H9 (cell line): ENCODE measurements around the gene CNDP1. TPM values are rescaled to one million over a fixed set of nuclear protein-coding genes. Genes with fewer than 3 reads are reported as not detected.

Experiments
- DNase-seq: peaks from one replicate; pipeline ENCODE4 v3.0.0-alpha.2; 2017
- H2AFZ ChIP-seq: one replicate; pipeline ENCODE4 v1.6.1; 2013; ENCODE audit warnings: mild to moderate bottlenecking, low read length, control low read depth, moderate library complexity
- H2AK5ac ChIP-seq: 2 replicates; pipeline ENCODE4 v1.6.1; 2013; ENCODE audit warnings: low read length, control low read depth, mixed read lengths; ENCODE audit not compliant: insufficient read length
- H2BK120ac ChIP-seq: one replicate; pipeline ENCODE4 v1.6.1; 2013; ENCODE audit warnings: low read depth, mild to moderate bottlenecking, low read length, control low read depth, inconsistent platforms; ENCODE audit not compliant: poor library complexity, severe bottlenecking
- H2BK12ac ChIP-seq: 2 replicates; pipeline ENCODE4 v1.6.1; 2013; ENCODE audit warnings: low read length, control low read depth, mixed read lengths, low read depth; ENCODE audit not compliant: insufficient read length
- H2BK15ac ChIP-seq: 2 replicates; pipeline ENCODE4 v1.6.1; 2013; ENCODE audit warnings: low read depth, low read length, control low read depth
- H2BK20ac ChIP-seq: one replicate; pipeline ENCODE4 v1.6.1; 2013; ENCODE audit warnings: low read depth, mild to moderate bottlenecking, low read length, control low read depth, inconsistent platforms; ENCODE audit not compliant: poor library complexity, severe bottlenecking
- H2BK5ac ChIP-seq: 2 replicates; pipeline ENCODE4 v1.6.1; 2013; ENCODE audit warnings: low read length, control low read depth, mixed read lengths; ENCODE audit not compliant: insufficient read length
- H3K14ac ChIP-seq: 2 replicates; pipeline ENCODE4 v1.6.1; 2013; ENCODE audit warnings: low read length, control low read depth; ENCODE audit not compliant: insufficient read depth
- H3K18ac ChIP-seq: 2 replicates; pipeline ENCODE4 v1.6.1; 2013; ENCODE audit warnings: low read depth, mild to moderate bottlenecking, mixed read lengths, low read length, control low read depth; ENCODE audit not compliant: insufficient read length
- H3K23ac ChIP-seq: 2 replicates; pipeline ENCODE4 v1.6.1; 2013; ENCODE audit warnings: low read length, control low read depth, mixed read lengths, low read depth; ENCODE audit not compliant: insufficient read length
- H3K23me2 ChIP-seq: 2 replicates; pipeline ENCODE4 v1.6.1; 2013; ENCODE audit warnings: low read depth, mild to moderate bottlenecking, mixed read lengths, low read length, control low read depth; ENCODE audit not compliant: insufficient read length, poor library complexity, severe bottlenecking
- H3K27ac ChIP-seq: 2 replicates; pipeline ENCODE4 v1.5.1; 2013; ENCODE audit warnings: low read length, control low read depth, mixed read lengths, low read depth; ENCODE audit not compliant: insufficient read length
- H3K27me3 ChIP-seq: 2 replicates; pipeline ENCODE4 v1.6.1; 2013; ENCODE audit warnings: low read length, control low read depth, inconsistent platforms; ENCODE audit not compliant: insufficient read depth
- H3K4ac ChIP-seq: 2 replicates; pipeline ENCODE4 v1.6.1; 2013; ENCODE audit warnings: low read depth, mild to moderate bottlenecking, control low read depth, inconsistent platforms, low read length, moderate library complexity
- H3K4me1 ChIP-seq: 2 replicates; pipeline ENCODE4 v1.6.1; 2013; ENCODE audit warnings: low read length, control low read depth, inconsistent platforms; ENCODE audit not compliant: insufficient read depth
- H3K4me2 ChIP-seq: 2 replicates; pipeline ENCODE4 v1.6.1; 2013; ENCODE audit warnings: low read length, control low read depth, mixed read lengths; ENCODE audit not compliant: insufficient read length, insufficient read depth
- H3K56ac ChIP-seq: 2 replicates; pipeline ENCODE4 v1.6.1; 2013; ENCODE audit warnings: low read depth, mild to moderate bottlenecking, mixed read lengths, low read length, control low read depth; ENCODE audit not compliant: insufficient read length
- H3K79me1 ChIP-seq: 2 replicates; pipeline ENCODE4 v1.6.1; 2013; ENCODE audit warnings: low read depth, mild to moderate bottlenecking, moderate library complexity, low read length, control low read depth, inconsistent platforms; ENCODE audit not compliant: insufficient read depth, poor library complexity, severe bottlenecking
- H3K79me2 ChIP-seq: 2 replicates; pipeline ENCODE4 v1.6.1; 2013; ENCODE audit warnings: low read length, control low read depth, inconsistent platforms; ENCODE audit not compliant: insufficient read depth
- H3K9ac ChIP-seq: 2 replicates; pipeline ENCODE4 v1.6.1; 2013; ENCODE audit warnings: low read length, control low read depth, mixed read lengths; ENCODE audit not compliant: insufficient read length; ENCODE audit errors: extremely low read depth
- H3K9me3 ChIP-seq: one replicate; pipeline ENCODE4 v1.6.1; 2013; ENCODE audit warnings: low read depth, low read length, inconsistent platforms; ENCODE audit not compliant: control insufficient read depth
- H3T11ph ChIP-seq: one replicate; pipeline ENCODE4 v1.6.1; 2013; ENCODE audit warnings: mild to moderate bottlenecking, low read length, control low read depth, inconsistent platforms
- H4K20me1 ChIP-seq: one replicate; pipeline ENCODE4 v1.6.1; 2013; ENCODE audit not compliant: control insufficient read depth, insufficient read length, insufficient read depth
- H4K5ac ChIP-seq: 2 replicates; pipeline ENCODE4 v1.6.1; 2013; ENCODE audit warnings: low read depth, mild to moderate bottlenecking, mixed read lengths, low read length, control low read depth; ENCODE audit not compliant: insufficient read length
- H4K8ac ChIP-seq: replicated peaks from 2 replicates; pipeline ENCODE4 v1.6.1; 2013; ENCODE audit warnings: low read length, control low read depth, mixed read lengths, low read depth; ENCODE audit not compliant: insufficient read length
- H4K91ac ChIP-seq: 2 replicates; pipeline ENCODE4 v1.6.1; 2013; ENCODE audit warnings: low read depth, mild to moderate bottlenecking, moderate library complexity, mixed read lengths, low read length, control low read depth; ENCODE audit not compliant: insufficient read length
- H3K27ac Mint-ChIP-seq, 3 experiments: 2 replicates in 2 of 3; 3 replicates in 1 of 3; pipeline ENCODE4 v1.8.0; 2020 to 2021; ENCODE audit warnings: mixed read lengths in 3 of 3, mild to moderate bottlenecking in 1 of 3, moderate library complexity in 1 of 3
- H3K27me3 Mint-ChIP-seq: 2 replicates; pipeline ENCODE4 v1.8.0; 2021; ENCODE audit warnings: low read depth, mild to moderate bottlenecking, moderate library complexity, mixed read lengths
- H3K36me3 Mint-ChIP-seq, 3 experiments: 2 replicates in 2 of 3; 3 replicates in 1 of 3; pipeline ENCODE4 v1.8.0; 2020 to 2021; ENCODE audit warnings: low read depth in 3 of 3, mixed read lengths in 3 of 3; ENCODE audit not compliant: insufficient read depth in 1 of 3
- H3K4me1 Mint-ChIP-seq, 2 experiments: 2 replicates each; pipeline ENCODE4 v1.8.0; 2020; ENCODE audit warnings: mixed read lengths in 2 of 2
- H3K4me3 Mint-ChIP-seq, 2 experiments: 2 replicates in 1 of 2; 3 replicates in 1 of 2; pipeline ENCODE4 v1.8.0; 2020 to 2021; ENCODE audit warnings: mild to moderate bottlenecking in 2 of 2, mixed read lengths in 2 of 2, moderate library complexity in 1 of 2
- H3K9me3 Mint-ChIP-seq, 2 experiments: 2 replicates in 1 of 2; 3 replicates in 1 of 2; pipeline ENCODE4 v1.8.0; 2020; ENCODE audit warnings: mild to moderate bottlenecking in 2 of 2, mixed read lengths in 2 of 2, moderate library complexity in 1 of 2
- CTCF ChIP-seq: fragments of 200-600 bp; sonication (generic); conservative IDR thresholded peaks from 3 replicates; pipeline ENCODE4 v1.8.0; 2021; ENCODE audit warnings: antibody characterized with exemption, mild to moderate bottlenecking
- WGBS: extraction: QIAGEN DNeasy Blood & Tissue Kit; methylation state at CpG from one replicate; pipeline ENCODE4 v1.1.7; 2013; ENCODE audit warnings: missing lambda C conversion rate, low lambda C conversion rate, mixed read lengths; ENCODE audit not compliant: insufficient read length; ENCODE audit errors: extremely low coverage; 5-methylcytosine and 5-hydroxymethylcytosine counted together
- total RNA-seq: library from RNA; stranded (reverse); gene quantifications from 2 replicates; pipeline ENCODE4 v1.2.1, GENCODE V29; 2021

Gene CNDP1
- total RNA-seq, 1 experiment from 2014 or later: not detected

DNA sequence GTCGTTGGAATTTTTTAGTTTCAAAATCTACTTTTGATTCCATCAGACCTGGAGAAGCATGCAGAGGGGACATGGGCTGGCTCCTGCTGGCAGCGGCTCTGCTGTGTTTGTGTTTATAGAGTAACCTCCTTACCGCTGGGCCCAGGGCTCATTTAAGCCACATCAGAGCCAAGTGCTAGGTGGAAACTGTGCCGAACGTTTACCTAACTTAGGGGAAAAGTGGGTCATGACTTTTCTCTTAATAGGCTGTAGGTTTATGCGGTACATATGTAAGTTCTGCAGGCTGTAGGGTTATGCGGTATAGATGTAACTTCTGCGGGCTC lies 20.5 kb upstream of the CNDP1 start:
- Histone ChIP-seq H4K20me1 (no peaks in the 10 kb centered on the region), H3K9ac (no peak overlapping the region), H3K9me3 (no peaks in the 10 kb centered on the region), H3K18ac (no peak overlapping the region), H4K8ac (no peak overlapping the region), H3K14ac (no peak overlapping the region), H2BK15ac (no peak overlapping the region), H2AFZ (no peak overlapping the region), H3K56ac (no peak overlapping the region), H3K4me1 (no peaks in the 10 kb centered on the region), H2BK12ac (no peak overlapping the region), H3K23ac (no peak overlapping the region), H4K91ac (no peak overlapping the region), H3K23me2 (no peaks in the 10 kb centered on the region), H2AK5ac (no peak overlapping the region), H3K79me1 (no peaks in the 10 kb centered on the region), H4K5ac (no peak overlapping the region), H3K4ac (no peak overlapping the region), H3K27ac (no peak overlapping the region), H3K27me3 (no peaks in the 10 kb centered on the region), H3K4me2 (no peak overlapping the region), H3K79me2 (no peaks in the 10 kb centered on the region), H2BK20ac (no peak overlapping the region), H2BK120ac (no peak overlapping the region), H3T11ph (no peak overlapping the region), H2BK5ac (no peak overlapping the region)
- no peak for TF ChIP-seq CTCF
- Mint-ChIP-seq H3K27me3 (no peaks in the 10 kb centered on the region), H3K27ac (no peak overlapping the region), H3K36me3 (peaks cover 59 to 91% (median 76%) of the 10 kb centered on the region in 3 experiments; a peak in 6 of 7 replicates), H3K4me3 (no peak overlapping the region), H3K9me3 (no peaks in the 10 kb centered on the region; a peak in 1 of 5 replicates), H3K4me1 (no peaks in the 10 kb centered on the region)
- no CpG with 5 or more reads among the region's 8 CpGs for WGBS
- no peak for DNase-seq
